Measurements from ENCODE around the gene BCOR.

Gene BCOR

GRCh38 chrX:40090050-40090804 lies 7.5 kb downstream of the BCOR start:
- H3K4me3 ChIP-seq (ENCODE audit: low read depth, low read length) = peak overlapping the region; percentile 31
- no peak for TF ChIP-seq CTCF (IDR thresholded peaks at IDR 0.05; ENCODE audit: low read depth, low read length, missing control alignments)
- in situ Hi-C loops (cut with HindIII; ENCODE audit: low sequenced_read_pairs) = no loop called here
- DNase-seq (ENCODE audit: low read depth) = no peak

- no peak overlapping the region for H3K4me3 ChIP-seq (ENCODE audit: low read depth, low read length)
- TF ChIP-seq CTCF (IDR thresholded peaks at IDR 0.05; ENCODE audit: low read depth, low read length, missing control alignments) = no peak
- no peak for DNase-seq (ENCODE audit: low read depth)
- in situ Hi-C loops (cut with HindIII; ENCODE audit: low sequenced_read_pairs) = loop anchor here (5.0 kb wide), 1 partner anchor 78 kb away; no protein-coding TSS in a partner anchor
Measured at GRCh38 chrX:40088803-40089540, 8.8 kb downstream of the BCOR start.

- no peak for TF ChIP-seq CTCF (IDR thresholded peaks at IDR 0.05; ENCODE audit: low read depth, low read length, missing control alignments)
- H3K4me3 ChIP-seq (ENCODE audit: low read depth, low read length) = no peak overlapping the region
- in situ Hi-C loops (cut with HindIII; ENCODE audit: low sequenced_read_pairs) = loop anchor here (5.0 kb wide), 1 partner anchor 79 kb away; no protein-coding TSS in a partner anchor
- DNase-seq (ENCODE audit: low read depth) = no peak
Measured at GRCh38 chrX:40088299-40088625, 9.5 kb downstream of the BCOR start.

- no peak for TF ChIP-seq CTCF (IDR thresholded peaks at IDR 0.05; ENCODE audit: low read depth, low read length, missing control alignments)
- H3K4me3 ChIP-seq (ENCODE audit: low read depth, low read length) = no peak overlapping the region
- no peak for DNase-seq (ENCODE audit: low read depth)
- in situ Hi-C loops (cut with HindIII; ENCODE audit: low sequenced_read_pairs) = loop anchor here (5.0 kb wide), 1 partner anchor 80 kb away; no protein-coding TSS in a partner anchor
Measured at GRCh38 chrX:40087425-40088298, 10.1 kb downstream of the BCOR start.

- in situ Hi-C loops (cut with HindIII; ENCODE audit: low sequenced_read_pairs) = loop anchor here (5.0 kb wide), 1 partner anchor 81 kb away; no protein-coding TSS in a partner anchor
- no peak overlapping the region for H3K4me3 ChIP-seq (ENCODE audit: low read depth, low read length)
- no peak for TF ChIP-seq CTCF (IDR thresholded peaks at IDR 0.05; ENCODE audit: low read depth, low read length, missing control alignments)
- DNase-seq (ENCODE audit: low read depth) = no peak
Measured at GRCh38 chrX:40086569-40087335, 11.0 kb downstream of the BCOR start.
